Tibial nerve (tissue), 4 donors: ENCODE results near the gene ACAD10. TPM values are rescaled to one million over a fixed set of nuclear protein-coding genes. Genes with fewer than 3 reads are reported as not detected.

Source experiments
- DNase-seq, 2 donors: peaks; one replicate each; pipeline ENCODE4 v3.0.0-alpha.2; 2019; ENCODE audit warnings: low spot score in 2 of 2
- H3K27ac ChIP-seq, 4 donors: fragments of 200-600 bp; sonication (generic) in 3 of 4; one replicate each; pipeline ENCODE4 v1.5.1; 2017 to 2019; ENCODE audit warnings: mild to moderate bottlenecking in 1 of 4
- H3K27me3 ChIP-seq, 2 donors: fragments of 200-600 bp; sonication (generic) in 1 of 2; one replicate each; pipeline versions ENCODE4 v1.5.1 to v1.6.0; 2017 to 2019
- H3K36me3 ChIP-seq, 3 donors: fragments of 200-600 bp; sonication (generic); one replicate each; pipeline ENCODE4 v1.5.1; 2018 to 2019
- H3K4me1 ChIP-seq, 4 donors: fragments of 200-600 bp; sonication (generic) in 3 of 4; one replicate each; pipeline ENCODE4 v1.5.1; 2017 to 2019
- H3K4me3 ChIP-seq, 4 donors: fragments of 200-600 bp; sonication (generic) in 3 of 4; one replicate each; pipeline ENCODE4 v1.5.1; 2017 to 2019; ENCODE audit warnings: mild to moderate bottlenecking in 1 of 4, moderate library complexity in 1 of 4
- H3K9me3 ChIP-seq, 4 donors: fragments of 200-600 bp; sonication (generic) in 3 of 4; one replicate each; pipeline ENCODE4 v1.5.1; 2017 to 2019
- CTCF ChIP-seq, 5 experiments: fragments of 200-600 bp in 3 of 5; fragments of 450-650 bp in 2 of 5; sonication (generic) in 3 of 5; IDR thresholded peaks; one replicate each; pipeline ENCODE4 v1.5.1; 2016 to 2019; ENCODE audit warnings: antibody characterized with exemption in 5 of 5, mild to moderate bottlenecking in 3 of 5, moderate library complexity in 2 of 5
- EP300 ChIP-seq, 2 donors: sonication (generic); formaldehyde crosslinking; IDR thresholded peaks; one replicate each; pipeline ENCODE4 v1.6.1; 2017; ENCODE audit warnings: antibody characterized with exemption in 2 of 2, mild to moderate bottlenecking in 1 of 2
- POLR2A ChIP-seq, 2 donors: fragments of 450-650 bp; IDR thresholded peaks; one replicate each; pipeline ENCODE4 v1.6.1; 2017; ENCODE audit warnings: antibody characterized with exemption in 2 of 2, mild to moderate bottlenecking in 2 of 2, moderate library complexity in 2 of 2
- WGBS, 2 donors: methylation state at CpG; one replicate each; pipeline ENCODE4 v1.1.5; 2018; 5-methylcytosine and 5-hydroxymethylcytosine counted together
- total RNA-seq, 4 donors: library from RNA; depleted of rRNA; stranded (reverse); fragments of >200 nt; gene quantifications; one replicate each; pipeline ENCODE4 v1.1.0, GENCODE V29; 2016

Gene ACAD10
- 10 to 100 TPM; 20.3 to 41.4 (median 21.4) TPM for total RNA-seq

GRCh38 chr12:111685811-111686573 is at the start of gene ACAD10, which contains the start of gene BRAP:
TSS of gene ACAD10 (plus strand) at chr12:111686053. CDS start at chr12:111692710, 6,657 bp downstream.
TSS of gene BRAP (minus strand) at chr12:111685956. CDS start at chr12:111685792, 164 bp downstream.
- DNase-seq, result peak; percentile 83 to 87
- 1% methylated on average over 25 to 59 of the region's 63 CpGs for WGBS, 2 donors
- peak; percentile 87 to 97 for TF ChIP-seq EP300 (IDR thresholded peaks at IDR 0.05)
- TF ChIP-seq POLR2A (IDR thresholded peaks at IDR 0.05), result peak; percentile 51 to 74
- peak in 1 of 5 experiments; percentile 47 for TF ChIP-seq CTCF (IDR thresholded peaks at IDR 0.05)
- Histone ChIP-seq H3K27ac (peak within 1 kb of the TSS; percentile 78 to 92 (median 88)), H3K9me3 (no peaks in the 10 kb centered on the region), H3K4me3 (peak within 1 kb of the TSS; percentile 85 to 97 (median 94)), H3K27me3 (no peaks in the 10 kb centered on the region), H3K4me1 (peaks cover 2 to 34% (median 25%) of the 10 kb centered on the region in 4 donors), H3K36me3 (peaks cover 0 to 24% (median 0%) of the 10 kb centered on the region in 3 donors)

DNA sequence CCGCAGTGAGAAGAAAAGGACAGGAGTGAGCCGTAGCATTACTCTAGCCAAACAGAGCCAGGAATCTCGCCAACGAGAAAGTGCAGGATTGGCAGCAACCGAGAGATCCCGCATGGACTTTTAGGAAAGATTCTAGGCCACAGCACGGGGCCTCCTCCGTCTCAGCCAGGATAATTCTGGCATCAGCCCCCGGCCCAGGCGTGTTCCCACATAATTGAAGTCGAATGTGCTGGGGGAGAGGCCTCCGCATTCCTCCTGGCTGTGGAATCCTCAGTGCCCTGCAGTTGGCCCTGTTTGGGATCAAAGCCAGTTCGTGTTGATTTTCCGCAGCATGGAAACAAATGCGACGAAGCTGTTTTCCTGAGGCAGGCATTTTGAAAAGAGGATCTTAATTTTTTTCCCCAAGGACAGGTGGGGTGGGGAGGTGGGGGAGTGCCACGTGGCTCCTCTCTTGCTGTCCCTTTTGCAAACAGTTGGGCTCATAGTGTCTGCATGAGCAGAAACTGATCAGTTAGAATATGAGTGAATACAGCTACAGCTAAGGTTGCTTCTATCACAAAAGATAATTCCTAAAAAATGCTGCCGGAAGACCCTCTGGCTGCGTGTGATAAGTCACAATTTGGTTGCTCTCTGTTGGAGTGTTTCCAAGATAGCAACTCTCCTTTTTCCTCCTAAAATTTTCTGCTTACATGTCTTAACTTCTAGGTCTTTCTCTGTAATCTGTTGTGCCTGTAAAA is 49.5 kb upstream of the ACAD10 start:
- 10 to 13% methylated on average over 19 of the region's 19 CpGs for WGBS, 2 donors
- Histone ChIP-seq H3K27me3 (no peaks in the 10 kb centered on the region), H3K4me3 (peak overlapping the region in 1 of 4 donors; percentile 21), H3K36me3 (peaks cover 0 to 10% (median 0%) of the 10 kb centered on the region in 3 donors), H3K4me1 (peaks cover 0 to 33% (median 11%) of the 10 kb centered on the region in 4 donors), H3K9me3 (no peaks in the 10 kb centered on the region), H3K27ac (peak overlapping the region; percentile 5 to 83 (median 65))
- DNase-seq, result peak; percentile 39 to 55
- TF ChIP-seq POLR2A (IDR thresholded peaks at IDR 0.05) (no peak), CTCF (IDR thresholded peaks at IDR 0.05) (no peak), EP300 (IDR thresholded peaks at IDR 0.05) (no peak)

- WGBS, 2 donors, result 33 to 42% methylated on average over 6 of the region's 6 CpGs
- H3K27me3 ChIP-seq, result no peaks in the 10 kb centered on the region
- H3K4me3 ChIP-seq, result no peak overlapping the region
- no peak overlapping the region for H3K27ac ChIP-seq
- H3K36me3 ChIP-seq, result peaks cover 0 to 21% (median 0%) of the 10 kb centered on the region in 3 donors
- H3K4me1 ChIP-seq, result peaks cover 0 to 48% (median 13%) of the 10 kb centered on the region in 4 donors
- H3K9me3 ChIP-seq, result no peaks in the 10 kb centered on the region
- no peak for DNase-seq
- TF ChIP-seq EP300 (IDR thresholded peaks at IDR 0.05) (no peak), CTCF (IDR thresholded peaks at IDR 0.05) (no peak), POLR2A (IDR thresholded peaks at IDR 0.05) (no peak)
Observed at GRCh38 chr12:111638556-111638955, 47.3 kb upstream of the ACAD10 start.

DNA sequence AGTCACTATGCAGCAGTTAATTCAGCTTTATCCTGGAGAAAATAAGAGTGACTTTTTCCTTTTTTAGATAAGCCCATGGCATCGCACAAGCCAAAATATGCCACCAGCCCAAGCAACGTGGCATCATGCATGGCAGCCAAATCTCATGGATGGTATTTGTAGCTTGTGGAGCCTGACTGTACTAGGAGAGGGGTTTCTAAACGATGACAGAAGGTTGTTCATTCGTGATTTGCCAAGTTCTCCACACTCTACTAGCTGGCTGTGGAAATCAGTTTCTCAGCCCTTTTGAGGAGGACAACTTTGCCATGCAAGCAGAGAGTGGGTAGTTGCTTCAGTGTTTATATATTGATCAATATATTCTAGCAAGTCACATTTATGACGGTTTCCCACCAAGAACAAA is 45.3 kb upstream of the ACAD10 start:
- peaks cover 0 to 41% (median 8%) of the 10 kb centered on the region in 3 donors for H3K36me3 ChIP-seq
- TF ChIP-seq POLR2A (IDR thresholded peaks at IDR 0.05), result no peak
- TF ChIP-seq CTCF (IDR thresholded peaks at IDR 0.05), result no peak
- TF ChIP-seq EP300 (IDR thresholded peaks at IDR 0.05), result no peak

More for the DNA sequence above, 45.3 kb upstream of the ACAD10 start:
- peaks cover 0 to 49% (median 13%) of the 10 kb centered on the region in 4 donors for H3K4me1 ChIP-seq
- H3K27me3 ChIP-seq, result no peaks in the 10 kb centered on the region
- H3K4me3 ChIP-seq, result no peak overlapping the region
- no peak for DNase-seq
- no peaks in the 10 kb centered on the region for H3K9me3 ChIP-seq
- no peak overlapping the region for H3K27ac ChIP-seq
- 88 to 94% methylated on average over 5 of the region's 5 CpGs for WGBS, 2 donors
